IPS-NIHi7 (cell line): Measurements from ENCODE around the gene AHCY.
"Not testable (repeated sequence)": the region's sequence is repeated elsewhere in the genome, so short reads cannot be mapped to it uniquely, and the experiment has no call there.

ENCODE experiments used
- DNase-seq: peaks from one replicate; pipeline ENCODE4 v3.0.0; 2012; ENCODE audit warnings: mixed read lengths; ENCODE audit errors: extremely low spot score

AHCY gene

GRCh38 chr20:34298294-34298784 is 4.8 kb downstream of the AHCY start:
- DNase-seq = not testable (repeated sequence)

GRCh38 chr20:34296468-34296867 is 6.7 kb downstream of the AHCY start:
- DNase-seq = no peak

GRCh38 chr20:34295284-34295683 is 7.9 kb downstream of the AHCY start:
- DNase-seq = no peak

GRCh38 chr20:34294563-34294962 is 8.6 kb downstream of the AHCY start:
- no peak for DNase-seq

GRCh38 chr20:34293589-34293988 is 9.6 kb downstream of the AHCY start:
- no peak for DNase-seq

- DNase-seq = no peak
These were observed 10.0 kb downstream of the AHCY start for GRCh38 chr20:34293119-34293518.

GRCh38 chr20:34292496-34292895 is 10.7 kb downstream of the AHCY start:
- DNase-seq = no peak

GRCh38 chr20:34290471-34290870 is 12.7 kb downstream of the AHCY start:
- no peak for DNase-seq

- not testable (repeated sequence) for DNase-seq
These were observed 15.7 kb downstream of the AHCY start for GRCh38 chr20:34287500-34287899.

- DNase-seq = no peak
These were observed 17.7 kb downstream of the AHCY start for GRCh38 chr20:34285450-34285849.

- DNase-seq = no peak
These were observed 19.3 kb downstream of the AHCY start for GRCh38 chr20:34283844-34284243.

- DNase-seq = no peak
These were observed 21.1 kb downstream of the AHCY start for GRCh38 chr20:34282041-34282440.

- no peak for DNase-seq
These were observed 22.0 kb downstream of the AHCY start for GRCh38 chr20:34281177-34281576.

GRCh38 chr20:34274694-34275093 is 28.5 kb downstream of the AHCY start:
- DNase-seq = no peak

GRCh38 chr20:34271956-34272355 is 31.2 kb downstream of the AHCY start:
- DNase-seq = no peak

GRCh38 chr20:34269996-34270627 is 33.0 kb downstream of the AHCY start:
- DNase-seq = no peak

GRCh38 chr20:34268851-34269636 is 34.1 kb downstream of the AHCY start:
- DNase-seq = peak; percentile 64

GRCh38 chr20:34268145-34268544 is 35.0 kb downstream of the AHCY start:
- no peak for DNase-seq

GRCh38 chr20:34264141-34264540 is 39.0 kb downstream of the AHCY start:
- DNase-seq = no peak

GRCh38 chr20:34263468-34263867 is 39.7 kb downstream of the AHCY start:
- DNase-seq = not testable (repeated sequence)

- no peak for DNase-seq
These were observed 40.5 kb downstream of the AHCY start for GRCh38 chr20:34262488-34263288.

- no peak for DNase-seq
These were observed 42.8 kb downstream of the AHCY start for GRCh38 chr20:34260208-34260942.
